ENCODE measurements around the gene GNAZ.

DNA sequence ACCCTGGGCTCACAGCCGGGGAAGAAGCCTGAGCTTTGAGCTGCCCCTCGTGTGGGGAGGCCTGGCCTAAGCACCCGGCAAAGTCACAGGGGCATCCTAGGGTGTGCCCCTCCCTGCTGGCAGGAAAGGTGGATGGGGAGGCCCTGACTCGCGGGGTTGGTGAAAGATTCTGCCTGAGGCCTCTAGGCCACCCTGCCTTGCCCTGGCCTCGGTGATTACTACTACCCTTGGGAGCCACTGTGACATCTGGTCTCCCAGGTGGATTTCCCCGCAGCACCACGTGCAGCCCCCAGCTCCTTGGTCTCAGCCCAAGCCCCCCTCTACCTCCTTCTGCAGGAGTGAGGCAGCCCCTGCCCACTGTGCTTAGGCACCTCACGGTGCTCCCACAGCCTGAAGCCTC is 23.9 kb downstream of the GNAZ start:
- TF ChIP-seq CTCF (IDR thresholded peaks at IDR 0.05; ENCODE audit: insufficient read depth, low read length, poor library complexity, severe bottlenecking): no peak
- no peak for TF ChIP-seq EZH2phosphoT487 (conservative IDR thresholded peaks at IDR 0.05; ENCODE audit: low read length)

All from SU-DHL-6 (cell line).